Activated CD8-positive, alpha-beta memory T cell treated with anti-CD3 and anti-CD28 coated beads, Interleukin-2, amount 10 ng/mL, durations not matched to agents 7 days and 5 days (primary cell): ENCODE data around the gene ALOXE3. TPM values are rescaled to one million over a fixed set of nuclear protein-coding genes. Genes with fewer than 3 reads are reported as not detected.

Experiments
- ATAC-seq: fragments of 150-1000 bp; cut with Tn5 transposase; one replicate; pipeline ENCODE4 v1.10.0; 2021; ENCODE audit warnings: moderate library complexity
- CTCF ChIA-PET: fragments of 350-600 bp; sonication (Branson Sonifier 250); formaldehyde crosslinking; loops from one replicate; lab custom pipeline; 2021; ENCODE audit warnings: antibody characterized with exemption; lab: Charles Lee
- DNase-seq: peaks from one replicate; pipeline ENCODE4 v3.0.0-alpha.2; 2020
- H3K27ac Mint-ChIP-seq: one replicate; pipeline ENCODE4 v1.8.0; 2021; ENCODE audit warnings: mild to moderate bottlenecking, mixed read lengths
- H3K27me3 Mint-ChIP-seq: one replicate; pipeline ENCODE4 v1.8.0; 2021; ENCODE audit warnings: mixed read lengths
- H3K36me3 Mint-ChIP-seq: one replicate; pipeline ENCODE4 v1.8.0; 2021; ENCODE audit warnings: mild to moderate bottlenecking, mixed read lengths
- H3K4me1 Mint-ChIP-seq: one replicate; pipeline ENCODE4 v1.8.0; 2021; ENCODE audit warnings: mixed read lengths
- H3K4me3 Mint-ChIP-seq: one replicate; pipeline ENCODE4 v1.8.0; 2021; ENCODE audit warnings: mild to moderate bottlenecking, moderate library complexity, mixed read lengths
- H3K9me3 Mint-ChIP-seq: one replicate; pipeline ENCODE4 v1.8.0; 2022; ENCODE audit warnings: low read depth, mixed read lengths
- total RNA-seq, 2 experiments: library from RNA; stranded (reverse); gene quantifications; one replicate each; pipeline ENCODE4 v1.2.3, GENCODE V29; 2021

The ALOXE3 gene
- total RNA-seq, 2 experiments from 2014 or later = not detected

GRCh38 chr17:8131844-8132441 is 13.6 kb upstream of the ALOXE3 start:
- no peaks in the 10 kb centered on the region for H3K9me3 Mint-ChIP-seq
- ATAC-seq = peak; percentile 42
- no peak for DNase-seq
- CTCF ChIA-PET = interaction anchor here (1.1 to 2.0 kb wide), 4 partner anchors 21 to 56 kb away, joined by 3 to 5 read pairs (median 4); no protein-coding TSS in a partner anchor
- H3K27me3 Mint-ChIP-seq = peaks cover 24% of the 10 kb centered on the region
- H3K4me1 Mint-ChIP-seq = peaks cover 6% of the 10 kb centered on the region
- no peaks in the 10 kb centered on the region for H3K36me3 Mint-ChIP-seq
- H3K27ac Mint-ChIP-seq = no peak overlapping the region
- no peak overlapping the region for H3K4me3 Mint-ChIP-seq

- CTCF ChIA-PET = interaction anchor here (1.8 kb wide), 1 partner anchor 11 kb away, joined by 5 read pairs; no protein-coding TSS in a partner anchor
- no peaks in the 10 kb centered on the region for H3K36me3 Mint-ChIP-seq
- H3K27ac Mint-ChIP-seq = no peak overlapping the region
- ATAC-seq (no peak), DNase-seq (no peak)
- no peak overlapping the region for H3K4me3 Mint-ChIP-seq
- H3K27me3 Mint-ChIP-seq = peaks cover 41% of the 10 kb centered on the region
- no peaks in the 10 kb centered on the region for H3K9me3 Mint-ChIP-seq
- H3K4me1 Mint-ChIP-seq = peaks cover 37% of the 10 kb centered on the region
Observed at GRCh38 chr17:8128125-8128784, 9.9 kb upstream of the ALOXE3 start.

GRCh38 chr17:8126491-8127066 is 8.3 kb upstream of the ALOXE3 start:
- peak overlapping the region; percentile 95 for H3K4me3 Mint-ChIP-seq
- DNase-seq = peak; percentile 62
- H3K36me3 Mint-ChIP-seq = no peaks in the 10 kb centered on the region
- ATAC-seq = peak; percentile 52
- CTCF ChIA-PET = interaction anchor here (0.8 to 2.1 kb wide), 9 partner anchors 7 to 123 kb away, joined by 3 to 25 read pairs (median 3); partner anchors contain the start of gene PFAS
- peaks cover 47% of the 10 kb centered on the region for H3K4me1 Mint-ChIP-seq
- no peaks in the 10 kb centered on the region for H3K9me3 Mint-ChIP-seq
- H3K27me3 Mint-ChIP-seq = peaks cover 48% of the 10 kb centered on the region
- peak overlapping the region; percentile 74 for H3K27ac Mint-ChIP-seq

GRCh38 chr17:8125947-8126490 is 7.7 kb upstream of the ALOXE3 start:
- Mint-ChIP-seq H3K36me3 (no peaks in the 10 kb centered on the region), H3K4me1 (peaks cover 49% of the 10 kb centered on the region), H3K9me3 (no peaks in the 10 kb centered on the region), H3K27me3 (peaks cover 46% of the 10 kb centered on the region), H3K27ac (peak overlapping the region; percentile 80), H3K4me3 (peak overlapping the region; percentile 95)
- ATAC-seq (no peak), DNase-seq (peak; percentile 57)
- CTCF ChIA-PET = interaction anchor here (0.9 to 2.1 kb wide), 4 partner anchors 12 to 32 kb away, joined by 3 to 25 read pairs (median 6); no protein-coding TSS in a partner anchor

- Mint-ChIP-seq H3K36me3 (no peaks in the 10 kb centered on the region), H3K4me1 (peaks cover 56% of the 10 kb centered on the region), H3K9me3 (no peaks in the 10 kb centered on the region), H3K27me3 (peaks cover 46% of the 10 kb centered on the region), H3K4me3 (peak overlapping the region; percentile 95), H3K27ac (peak overlapping the region; percentile 80)
- ATAC-seq (peak; percentile 24), DNase-seq (peak; percentile 92)
- CTCF ChIA-PET = interaction anchor here (1.7 to 4.0 kb wide), 6 partner anchors 12 to 61 kb away, joined by 6 to 30 read pairs (median 14); no protein-coding TSS in a partner anchor
Observed at GRCh38 chr17:8125154-8125946, 7.0 kb upstream of the ALOXE3 start.

- CTCF ChIA-PET = interaction anchor here (0.8 to 4.0 kb wide), 13 partner anchors 12 to 206 kb away, joined by 3 to 30 read pairs (median 6); no protein-coding TSS in a partner anchor
- Mint-ChIP-seq H3K4me3 (peak overlapping the region; percentile 95), H3K4me1 (peaks cover 64% of the 10 kb centered on the region), H3K36me3 (no peaks in the 10 kb centered on the region), H3K27ac (peak overlapping the region; percentile 62), H3K27me3 (peaks cover 39% of the 10 kb centered on the region), H3K9me3 (no peaks in the 10 kb centered on the region)
- DNase-seq (no peak), ATAC-seq (no peak)
Observed at GRCh38 chr17:8124350-8125153, 6.2 kb upstream of the ALOXE3 start.

GRCh38 chr17:8123695-8124349 is 5.5 kb upstream of the ALOXE3 start, which contains the start of gene HES7:
HES7 (minus strand) TSS chr17:8124106; CDS start chr17:8124084, 22 bp downstream.
- Mint-ChIP-seq H3K36me3 (no peaks in the 10 kb centered on the region), H3K4me3 (peak within 1 kb of the TSS; percentile 95), H3K27ac (peak within 1 kb of the TSS; percentile 67), H3K9me3 (no peaks in the 10 kb centered on the region), H3K4me1 (peaks cover 64% of the 10 kb centered on the region), H3K27me3 (peaks cover 37% of the 10 kb centered on the region)
- ATAC-seq (no peak), DNase-seq (no peak)
- CTCF ChIA-PET = interaction anchor here (0.8 to 4.0 kb wide), 15 partner anchors 11 to 206 kb away, joined by 3 to 30 read pairs (median 4); no protein-coding TSS in a partner anchor

- H3K4me1 Mint-ChIP-seq = peaks cover 69% of the 10 kb centered on the region
- no peaks in the 10 kb centered on the region for H3K9me3 Mint-ChIP-seq
- DNase-seq = peak; percentile 55
- CTCF ChIA-PET = interaction anchor here (0.6 to 4.0 kb wide), 14 partner anchors 10 to 280 kb away, joined by 3 to 30 read pairs (median 5); no protein-coding TSS in a partner anchor
- peak overlapping the region; percentile 95 for H3K4me3 Mint-ChIP-seq
- peak overlapping the region; percentile 67 for H3K27ac Mint-ChIP-seq
- peaks cover 43% of the 10 kb centered on the region for H3K27me3 Mint-ChIP-seq
- ATAC-seq = no peak
- H3K36me3 Mint-ChIP-seq = no peaks in the 10 kb centered on the region
Observed at GRCh38 chr17:8122924-8123694, 4.8 kb upstream of the ALOXE3 start.

DNA sequence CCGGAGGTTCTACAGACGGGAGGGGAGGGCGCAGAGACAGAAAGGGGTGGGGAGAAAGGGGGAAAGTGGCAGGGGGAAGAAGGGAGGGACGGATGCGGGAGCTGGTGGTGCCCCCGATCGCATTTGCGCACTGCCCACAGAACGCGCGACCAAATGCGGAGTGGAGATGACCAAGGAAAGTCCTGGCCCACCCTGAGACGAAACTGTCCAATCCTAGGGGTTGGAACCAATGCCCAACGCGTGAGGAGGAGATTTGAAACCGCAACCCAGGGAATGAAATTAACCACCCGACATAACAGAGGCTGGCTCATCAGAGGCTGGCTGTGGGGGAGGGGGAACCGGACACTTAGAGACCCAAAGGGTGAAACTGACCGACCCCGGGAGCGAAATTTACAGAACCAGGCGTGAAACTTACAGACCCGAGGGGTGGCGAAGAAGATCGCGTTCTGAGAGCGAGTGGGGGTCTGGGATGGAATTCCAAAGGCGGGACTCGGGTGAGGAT is 4.2 kb upstream of the ALOXE3 start:
- CTCF ChIA-PET = interaction anchor here (0.6 to 4.0 kb wide), 17 partner anchors 16 to 279 kb away, joined by 3 to 30 read pairs (median 5); partner anchors contain the start of gene SLC25A35
- Mint-ChIP-seq H3K27me3 (peaks cover 49% of the 10 kb centered on the region), H3K4me1 (peaks cover 76% of the 10 kb centered on the region), H3K27ac (no peak overlapping the region), H3K4me3 (peak overlapping the region; percentile 95), H3K36me3 (no peaks in the 10 kb centered on the region), H3K9me3 (no peaks in the 10 kb centered on the region)
- peak; percentile 55 for DNase-seq
- no peak for ATAC-seq

DNA sequence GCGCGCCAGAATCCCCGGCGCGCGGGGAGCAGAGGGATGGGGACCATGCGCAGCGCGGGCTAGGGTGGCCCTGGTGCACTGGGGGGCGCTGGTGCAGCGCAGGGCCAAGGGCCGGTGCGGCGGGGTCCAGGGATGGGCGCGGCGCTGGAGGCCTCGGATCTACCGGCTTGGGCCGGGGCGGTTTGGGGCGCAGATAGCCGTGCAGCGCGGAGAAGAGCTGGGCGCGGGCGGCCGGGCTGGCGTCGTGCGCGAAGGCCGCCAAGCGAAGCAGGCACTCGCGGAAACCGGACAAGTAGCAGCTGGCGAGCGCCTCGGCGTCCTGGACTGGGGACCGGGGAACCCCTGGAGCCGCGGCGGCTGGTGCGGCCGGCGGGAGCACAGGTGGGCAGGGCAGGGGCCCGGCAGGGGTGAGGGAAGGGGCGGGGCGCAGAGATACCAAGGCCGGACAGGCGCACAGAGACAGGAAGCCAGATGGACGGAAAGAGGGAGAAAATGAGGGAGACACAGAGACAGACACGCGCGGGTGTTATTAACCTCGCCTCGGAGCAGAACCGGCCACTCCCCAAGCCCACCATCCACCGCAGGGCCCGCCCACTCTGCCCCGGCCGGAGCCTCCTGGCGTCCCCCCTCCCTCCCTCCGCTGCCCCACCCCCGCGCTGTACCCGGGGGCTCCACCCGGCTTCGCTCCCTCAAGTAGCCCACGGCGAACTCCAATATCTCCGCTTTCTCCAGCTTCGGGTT is 3.5 kb upstream of the ALOXE3 start:
- CTCF ChIA-PET = interaction anchor here (0.6 to 4.0 kb wide), 15 partner anchors 17 to 178 kb away, joined by 3 to 30 read pairs (median 5); partner anchors contain the start of gene SLC25A35
- no peaks in the 10 kb centered on the region for H3K9me3 Mint-ChIP-seq

More for the DNA sequence above, 3.5 kb upstream of the ALOXE3 start:
- H3K4me1 Mint-ChIP-seq = peaks cover 72% of the 10 kb centered on the region
- H3K27me3 Mint-ChIP-seq = peaks cover 47% of the 10 kb centered on the region
- DNase-seq (peak; percentile 79), ATAC-seq (peak; percentile 32)
- H3K27ac Mint-ChIP-seq = no peak overlapping the region
- H3K4me3 Mint-ChIP-seq = peak overlapping the region; percentile 95
- H3K36me3 Mint-ChIP-seq = no peaks in the 10 kb centered on the region
